HepG2 (cell line): ENCODE measurements around the gene NEU1. TPM values are rescaled to one million over a fixed set of nuclear protein-coding genes. Genes with fewer than 3 reads are reported as not detected.

Experiments
- ARNTL ChIP-seq: sonication (generic); formaldehyde crosslinking; IDR thresholded peaks from 2 replicates; pipeline ENCODE4 v1.4.0; 2020; ENCODE audit warnings: mild to moderate bottlenecking, missing genetic modification reagents
- ATRX ChIP-seq: sonication (generic); formaldehyde crosslinking; IDR thresholded peaks from 2 replicates; pipeline ENCODE4 v1.4.0; 2020; ENCODE audit warnings: missing genetic modification reagents, borderline replicate concordance
- ELF1 ChIP-seq: sonication (generic); formaldehyde crosslinking; IDR thresholded peaks from 2 replicates; pipeline ENCODE4 v1.4.0; 2020; ENCODE audit warnings: missing genetic modification reagents
- ELF3 ChIP-seq: IDR thresholded peaks from 2 replicates; pipeline ENCODE4 v1.6.1; 2016; ENCODE audit warnings: missing genetic modification reagents, missing compliant biosample characterization
- EZH2 ChIP-seq: conservative IDR thresholded peaks from 2 replicates; pipeline ENCODE4 v1.6.1; 2012; ENCODE audit warnings: mild to moderate bottlenecking, low read depth, low read length, moderate library complexity
- FOXA1 ChIP-seq, 2 experiments: fragments of 450-650 bp in 1 of 2; sonication (generic) in 1 of 2; formaldehyde crosslinking in 1 of 2; IDR thresholded peaks; 2 replicates each; pipeline versions ENCODE4 v1.4.0 to v1.6.1; 2016 to 2020; ENCODE audit warnings: missing genetic modification reagents in 1 of 2
- MIER3 ChIP-seq: IDR thresholded peaks from 2 replicates; pipeline ENCODE4 v1.6.1; 2016; ENCODE audit warnings: missing compliant biosample characterization, borderline replicate concordance
- NR1H2 ChIP-seq: sonication (generic); formaldehyde crosslinking; IDR thresholded peaks from 2 replicates; pipeline ENCODE4 v1.8.1; 2022; ENCODE audit warnings: low read depth, missing genetic modification reagents, borderline replicate concordance
- NR2F6 ChIP-seq, 2 experiments: IDR thresholded peaks; 2 replicates each; pipeline ENCODE4 v1.6.1; 2016; ENCODE audit warnings: antibody characterized with exemption in 1 of 2, mild to moderate bottlenecking in 1 of 2
- PPARG ChIP-seq: conservative IDR thresholded peaks from 2 replicates; pipeline ENCODE4 v1.6.1; 2016; ENCODE audit warnings: missing biosample characterization, missing genetic modification reagents
- RCOR2 ChIP-seq: IDR thresholded peaks from 2 replicates; pipeline ENCODE4 v1.6.1; 2016; ENCODE audit warnings: missing biosample characterization, missing genetic modification reagents
- RXRB ChIP-seq: IDR thresholded peaks from 2 replicates; pipeline ENCODE4 v1.6.1; 2016; ENCODE audit warnings: borderline replicate concordance, missing genetic modification reagents, missing compliant biosample characterization
- SAP130 ChIP-seq: IDR thresholded peaks from 2 replicates; pipeline ENCODE4 v1.6.1; 2016; ENCODE audit warnings: low read depth
- SMARCE1 ChIP-seq: fragments of 450-650 bp; IDR thresholded peaks from 2 replicates; pipeline ENCODE4 v1.6.1; 2017; ENCODE audit warnings: borderline replicate concordance
- SMC3 ChIP-seq: IDR thresholded peaks from 2 replicates; pipeline ENCODE4 v1.6.1; 2011; ENCODE audit warnings: low read length, improper control_type of control experiment
- SOX6 ChIP-seq, 2 experiments: fragments of 450-650 bp in 1 of 2; sonication (generic) in 1 of 2; formaldehyde crosslinking in 1 of 2; IDR thresholded peaks; 2 replicates each; pipeline versions ENCODE4 v1.4.0 to v1.6.1; 2017 to 2020; ENCODE audit warnings: antibody characterized with exemption in 1 of 2, mild to moderate bottlenecking in 1 of 2, missing genetic modification reagents in 1 of 2
- THYN1 ChIP-seq: sonication (generic); formaldehyde crosslinking; IDR thresholded peaks from 2 replicates; pipeline ENCODE4 v1.8.1; 2023; ENCODE audit warnings: low read depth, mild to moderate bottlenecking, moderate library complexity, missing genetic modification reagents, borderline replicate concordance
- XRCC5 ChIP-seq: fragments of 200-400 bp; formaldehyde crosslinking; optimal IDR thresholded peaks from 2 replicates; pipeline ENCODE3; 2017; ENCODE audit warnings: mild to moderate bottlenecking, low read length
- ZNF12 ChIP-seq: sonication (generic); formaldehyde crosslinking; IDR thresholded peaks from 2 replicates; pipeline ENCODE4 v1.5.0; 2020; ENCODE audit warnings: missing genetic modification reagents
- ZNF792 ChIP-seq: IDR thresholded peaks from 2 replicates; pipeline ENCODE4 v1.6.1; 2016
- ZNF891 ChIP-seq: sonication (generic); formaldehyde crosslinking; IDR thresholded peaks from 2 replicates; pipeline ENCODE4 v1.5.0; 2020; ENCODE audit warnings: mild to moderate bottlenecking, missing genetic modification reagents
- polyA plus RNA-seq, 8 experiments: library from polyadenylated mRNA; depleted of rRNA in 3 of 8; stranded (reverse) in 7 of 8; unstranded in 1 of 8; fragments of >200 nt; fragmentation: Illumina TruSeq in 4 of 8; extraction: Trizol in 4 of 8; gene quantifications; 2 replicates each; pipeline versions ENCODE4 v1.2.1 to v1.2.3, GENCODE V29; 2011 to 2016; ENCODE audit warnings: low read depth in 4 of 8, missing spikeins in 1 of 8, mixed read lengths in 1 of 8; ENCODE audit not compliant: insufficient read depth in 1 of 8
- total RNA-seq, 5 experiments: library from RNA; depleted of rRNA; stranded (reverse); fragments of >200 nt; fragmentation: Illumina TruSeq; extraction: Trizol; gene quantifications; 2 replicates each; pipeline ENCODE4 v1.2.3, GENCODE V29; 2016; ENCODE audit warnings: low read depth in 1 of 5
- TF ChIP-seq, protein P1 (sequence below): sonication (generic); formaldehyde crosslinking; IDR thresholded peaks from 2 replicates; pipeline ENCODE4 v1.4.0; 2020; ENCODE audit warnings: mild to moderate bottlenecking, missing genetic modification reagents, borderline replicate concordance
- TF ChIP-seq, protein P2 (sequence below): sonication (generic); formaldehyde crosslinking; IDR thresholded peaks from 2 replicates; pipeline ENCODE4 v1.4.0; 2020; ENCODE audit warnings: missing genetic modification reagents
- TF ChIP-seq, protein P3 (sequence below): sonication (generic); formaldehyde crosslinking; IDR thresholded peaks from 2 replicates; pipeline ENCODE4 v1.4.0; 2020; ENCODE audit warnings: missing genetic modification reagents, borderline replicate concordance

The NEU1 gene
- total and polyA plus RNA-seq, 2 of the 13 experiments (the other 11 are each of a cell fraction or from before 2014, with no cell fraction given): 215 to 297 TPM

DNA sequence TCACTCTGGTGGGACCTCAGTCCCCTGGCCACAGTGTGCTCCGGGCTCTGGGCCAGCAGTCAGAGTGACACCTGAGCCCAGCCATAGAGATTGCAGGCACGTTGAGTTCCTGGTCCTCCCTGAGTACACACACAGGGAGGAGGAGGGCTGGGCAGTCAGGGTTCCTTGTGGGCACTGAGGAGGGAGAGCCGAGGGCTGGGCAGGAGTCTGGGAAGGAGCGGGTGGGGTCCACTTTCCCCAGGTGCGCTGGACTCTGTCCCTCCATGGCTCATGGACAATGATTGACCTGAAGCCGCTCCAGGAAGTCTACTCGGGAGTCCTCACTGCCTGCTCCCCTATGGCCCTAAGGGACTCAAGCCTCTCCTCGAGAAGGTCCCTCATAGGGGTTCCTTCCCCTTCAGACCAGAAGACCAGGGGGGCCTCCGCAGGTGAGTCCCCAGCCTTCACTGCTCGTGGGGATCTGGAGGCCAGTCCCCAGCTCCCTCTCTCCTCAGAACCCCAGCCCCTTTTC is 15.1 kb upstream of the NEU1 start (continued):
- no peak for TF ChIP-seq THYN1 (CRISPR knock-in tag)
- no peak for TF ChIP-seq SMARCE1
- no peak for TF ChIP-seq NR1H2 (CRISPR knock-in tag)
- TF ChIP-seq NR2F6 (IDR thresholded peaks at IDR 0.05): no peak; the same call in 1 of the 2 replicates
- TF ChIP-seq NR2F6 (CRISPR knock-in tag; IDR thresholded peaks at IDR 0.05): peak; percentile 67; the same call in 1 of the 2 replicates
- peak; percentile 83 for TF ChIP-seq SAP130 (CRISPR knock-in tag)
- TF ChIP-seq ARNTL (CRISPR knock-in tag): peak; percentile 66
- no peak; the same call in 1 of the 2 replicates for TF ChIP-seq ZNF891 (CRISPR knock-in tag)
- TF ChIP-seq RXRB: 0 out of 2 replicates have a peak, but pooled peaks have one; percentile 6
- TF ChIP-seq ELF1: peak; percentile 74
- peak; percentile 51; the same call in 1 of the 2 replicates for TF ChIP-seq ZNF12
- no peak for TF ChIP-seq ATRX (CRISPR knock-in tag)
- 0 out of 2 replicates have a peak, but pooled peaks have one; percentile 19 for TF ChIP-seq RCOR2 (CRISPR knock-in tag)
- TF ChIP-seq, protein P1, sequence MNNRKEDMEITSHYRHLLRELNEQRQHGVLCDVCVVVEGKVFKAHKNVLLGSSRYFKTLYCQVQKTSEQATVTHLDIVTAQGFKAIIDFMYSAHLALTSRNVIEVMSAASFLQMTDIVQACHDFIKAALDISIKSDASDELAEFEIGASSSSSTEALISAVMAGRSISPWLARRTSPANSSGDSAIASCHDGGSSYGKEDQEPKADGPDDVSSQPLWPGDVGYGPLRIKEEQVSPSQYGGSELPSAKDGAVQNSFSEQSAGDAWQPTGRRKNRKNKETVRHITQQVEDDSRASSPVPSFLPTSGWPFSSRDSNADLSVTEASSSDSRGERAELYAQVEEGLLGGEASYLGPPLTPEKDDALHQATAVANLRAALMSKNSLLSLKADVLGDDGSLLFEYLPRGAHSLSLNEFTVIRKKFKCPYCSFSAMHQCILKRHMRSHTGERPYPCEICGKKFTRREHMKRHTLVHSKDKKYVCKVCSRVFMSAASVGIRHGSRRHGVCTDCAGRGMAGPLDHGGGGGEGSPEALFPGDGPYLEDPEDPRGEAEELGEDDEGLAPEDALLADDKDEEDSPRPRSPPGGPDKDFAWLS (CRISPR knock-in tag): 0 out of 2 replicates have a peak, but pooled peaks have one; percentile 40
- no peak for TF ChIP-seq ZNF792 (CRISPR knock-in tag)
- TF ChIP-seq, protein P2, sequence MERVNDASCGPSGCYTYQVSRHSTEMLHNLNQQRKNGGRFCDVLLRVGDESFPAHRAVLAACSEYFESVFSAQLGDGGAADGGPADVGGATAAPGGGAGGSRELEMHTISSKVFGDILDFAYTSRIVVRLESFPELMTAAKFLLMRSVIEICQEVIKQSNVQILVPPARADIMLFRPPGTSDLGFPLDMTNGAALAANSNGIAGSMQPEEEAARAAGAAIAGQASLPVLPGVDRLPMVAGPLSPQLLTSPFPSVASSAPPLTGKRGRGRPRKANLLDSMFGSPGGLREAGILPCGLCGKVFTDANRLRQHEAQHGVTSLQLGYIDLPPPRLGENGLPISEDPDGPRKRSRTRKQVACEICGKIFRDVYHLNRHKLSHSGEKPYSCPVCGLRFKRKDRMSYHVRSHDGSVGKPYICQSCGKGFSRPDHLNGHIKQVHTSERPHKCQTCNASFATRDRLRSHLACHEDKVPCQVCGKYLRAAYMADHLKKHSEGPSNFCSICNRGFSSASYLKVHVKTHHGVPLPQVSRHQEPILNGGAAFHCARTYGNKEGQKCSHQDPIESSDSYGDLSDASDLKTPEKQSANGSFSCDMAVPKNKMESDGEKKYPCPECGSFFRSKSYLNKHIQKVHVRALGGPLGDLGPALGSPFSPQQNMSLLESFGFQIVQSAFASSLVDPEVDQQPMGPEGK: peak; percentile 71; the same call in 1 of the 2 replicates
- TF ChIP-seq MIER3 (CRISPR knock-in tag): peak; percentile 31; the same call in 1 of the 2 replicates
- TF ChIP-seq, protein P3, sequence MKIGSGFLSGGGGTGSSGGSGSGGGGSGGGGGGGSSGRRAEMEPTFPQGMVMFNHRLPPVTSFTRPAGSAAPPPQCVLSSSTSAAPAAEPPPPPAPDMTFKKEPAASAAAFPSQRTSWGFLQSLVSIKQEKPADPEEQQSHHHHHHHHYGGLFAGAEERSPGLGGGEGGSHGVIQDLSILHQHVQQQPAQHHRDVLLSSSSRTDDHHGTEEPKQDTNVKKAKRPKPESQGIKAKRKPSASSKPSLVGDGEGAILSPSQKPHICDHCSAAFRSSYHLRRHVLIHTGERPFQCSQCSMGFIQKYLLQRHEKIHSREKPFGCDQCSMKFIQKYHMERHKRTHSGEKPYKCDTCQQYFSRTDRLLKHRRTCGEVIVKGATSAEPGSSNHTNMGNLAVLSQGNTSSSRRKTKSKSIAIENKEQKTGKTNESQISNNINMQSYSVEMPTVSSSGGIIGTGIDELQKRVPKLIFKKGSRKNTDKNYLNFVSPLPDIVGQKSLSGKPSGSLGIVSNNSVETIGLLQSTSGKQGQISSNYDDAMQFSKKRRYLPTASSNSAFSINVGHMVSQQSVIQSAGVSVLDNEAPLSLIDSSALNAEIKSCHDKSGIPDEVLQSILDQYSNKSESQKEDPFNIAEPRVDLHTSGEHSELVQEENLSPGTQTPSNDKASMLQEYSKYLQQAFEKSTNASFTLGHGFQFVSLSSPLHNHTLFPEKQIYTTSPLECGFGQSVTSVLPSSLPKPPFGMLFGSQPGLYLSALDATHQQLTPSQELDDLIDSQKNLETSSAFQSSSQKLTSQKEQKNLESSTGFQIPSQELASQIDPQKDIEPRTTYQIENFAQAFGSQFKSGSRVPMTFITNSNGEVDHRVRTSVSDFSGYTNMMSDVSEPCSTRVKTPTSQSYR (CRISPR knock-in tag): no peak; the same call in 1 of the 2 replicates
- TF ChIP-seq SOX6 (IDR thresholded peaks at IDR 0.05): no peak
- peak; percentile 44 for TF ChIP-seq SOX6 (CRISPR knock-in tag; IDR thresholded peaks at IDR 0.05)
- TF ChIP-seq XRCC5: peak; percentile 66
- TF ChIP-seq SMC3: no peak
- no peak for TF ChIP-seq FOXA1 (IDR thresholded peaks at IDR 0.05)
- TF ChIP-seq FOXA1 (CRISPR knock-in tag; IDR thresholded peaks at IDR 0.05): peak; percentile 92
- no peak for TF ChIP-seq EZH2
- peak; percentile 79; the same call in 1 of the 2 replicates for TF ChIP-seq ELF3 (CRISPR knock-in tag)
- TF ChIP-seq PPARG (CRISPR knock-in tag): no peak
